ENCODE measurements around the gene PFKFB2.

PFKFB2 gene

DNA sequence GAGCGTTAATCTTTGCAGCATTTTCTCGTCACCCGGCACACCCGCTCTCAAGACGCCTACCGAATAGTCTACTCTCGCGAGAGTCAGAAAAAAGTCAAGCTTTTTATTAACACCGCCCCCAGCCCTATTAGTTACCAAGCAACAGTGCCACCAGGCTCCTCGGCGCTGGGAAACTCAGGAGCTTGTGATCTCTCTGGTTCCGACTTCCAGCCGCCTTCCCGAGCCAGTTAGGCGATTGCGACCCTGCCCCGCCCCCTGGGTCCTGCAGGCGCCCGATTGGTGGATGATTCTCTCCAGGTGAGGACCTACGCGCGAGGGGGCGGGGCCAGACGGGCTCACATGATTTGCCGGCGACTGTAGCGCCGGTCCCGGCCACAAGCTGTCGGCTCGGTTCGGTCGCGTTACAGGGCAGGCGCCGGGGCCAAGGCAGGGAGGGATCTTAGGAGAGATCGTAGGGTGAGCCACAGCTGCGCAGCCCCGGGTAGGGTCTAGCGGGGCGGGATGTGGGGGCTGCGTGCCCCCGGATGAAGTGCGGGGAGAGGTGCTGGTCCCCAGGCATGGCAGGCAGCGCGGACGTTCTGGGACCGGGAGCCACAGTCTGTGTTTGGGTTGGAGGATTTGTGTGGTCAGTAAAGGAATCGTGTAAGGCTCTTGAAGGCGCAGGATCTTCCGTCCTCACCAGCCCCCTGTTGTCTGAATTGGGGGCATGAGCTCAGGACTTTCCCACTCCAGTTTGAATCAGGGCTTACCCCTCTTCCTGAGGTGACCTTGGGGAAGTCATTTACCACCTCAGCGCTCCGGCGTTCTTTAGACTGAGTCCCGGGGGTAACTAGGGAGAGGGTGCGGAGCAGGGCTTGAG, at the start of gene PFKFB2:
Gene PFKFB2 (plus strand): TSS at position 365 of the 859 bp plus-strand sequence. CDS start 1,443 bp downstream, outside the sequence.
- peak; percentile 98 for DNase-seq (ENCODE audit: low read depth)
- peak within 1 kb of the TSS; percentile 89 for H3K4me3 ChIP-seq (ENCODE audit: low read depth, low read length)
- TF ChIP-seq, protein P1, sequence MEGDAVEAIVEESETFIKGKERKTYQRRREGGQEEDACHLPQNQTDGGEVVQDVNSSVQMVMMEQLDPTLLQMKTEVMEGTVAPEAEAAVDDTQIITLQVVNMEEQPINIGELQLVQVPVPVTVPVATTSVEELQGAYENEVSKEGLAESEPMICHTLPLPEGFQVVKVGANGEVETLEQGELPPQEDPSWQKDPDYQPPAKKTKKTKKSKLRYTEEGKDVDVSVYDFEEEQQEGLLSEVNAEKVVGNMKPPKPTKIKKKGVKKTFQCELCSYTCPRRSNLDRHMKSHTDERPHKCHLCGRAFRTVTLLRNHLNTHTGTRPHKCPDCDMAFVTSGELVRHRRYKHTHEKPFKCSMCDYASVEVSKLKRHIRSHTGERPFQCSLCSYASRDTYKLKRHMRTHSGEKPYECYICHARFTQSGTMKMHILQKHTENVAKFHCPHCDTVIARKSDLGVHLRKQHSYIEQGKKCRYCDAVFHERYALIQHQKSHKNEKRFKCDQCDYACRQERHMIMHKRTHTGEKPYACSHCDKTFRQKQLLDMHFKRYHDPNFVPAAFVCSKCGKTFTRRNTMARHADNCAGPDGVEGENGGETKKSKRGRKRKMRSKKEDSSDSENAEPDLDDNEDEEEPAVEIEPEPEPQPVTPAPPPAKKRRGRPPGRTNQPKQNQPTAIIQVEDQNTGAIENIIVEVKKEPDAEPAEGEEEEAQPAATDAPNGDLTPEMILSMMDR (conservative IDR thresholded peaks at IDR 0.05; ENCODE audit: low read depth, low read length) = no peak

DNA sequence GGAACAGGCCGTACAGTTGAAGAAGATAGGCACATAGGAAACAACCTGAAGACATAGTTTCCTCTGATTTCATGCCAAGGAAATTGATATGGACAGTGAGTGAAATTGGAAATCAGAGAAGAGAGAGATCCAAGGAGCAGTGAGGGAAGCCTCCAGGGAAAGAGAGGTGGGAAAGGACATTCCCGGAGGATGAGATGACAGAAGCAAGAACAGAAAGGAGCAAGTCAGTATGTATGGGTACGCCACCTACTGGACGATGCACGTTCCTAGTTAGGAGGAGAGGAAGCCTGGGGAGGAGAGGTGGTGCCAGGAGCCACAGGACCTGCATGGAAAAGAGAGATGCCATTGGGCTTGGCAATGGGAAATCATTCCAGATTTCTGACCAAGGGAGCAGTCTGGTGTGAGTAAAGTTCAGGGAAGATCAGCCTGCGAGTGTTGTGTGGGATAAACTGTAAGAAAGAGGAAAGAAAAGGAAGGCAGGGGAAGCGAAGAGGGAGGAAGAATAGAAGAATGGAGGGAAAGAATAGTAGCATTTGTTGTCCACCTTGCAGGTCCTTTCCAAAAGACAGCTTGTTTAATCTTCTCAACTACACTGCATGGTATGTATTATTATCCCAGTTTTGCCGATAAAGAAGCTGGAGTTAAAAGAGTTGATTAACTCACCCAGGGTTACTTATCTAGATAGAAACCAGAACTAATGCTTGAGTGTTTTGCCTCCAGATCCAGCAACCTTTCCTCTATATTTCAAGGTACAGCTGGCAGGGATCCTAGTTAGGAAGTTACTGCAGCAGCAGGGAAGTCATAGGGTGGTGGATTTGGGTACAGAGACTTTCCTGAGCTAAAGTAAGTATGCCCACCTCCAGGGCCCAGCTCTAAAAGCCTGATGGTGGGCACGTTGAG, 47.9 kb upstream of the PFKFB2 start:
- peak; percentile 78 for DNase-seq (ENCODE audit: low read depth)
- no peak overlapping the region for H3K4me3 ChIP-seq (ENCODE audit: low read depth, low read length)
- TF ChIP-seq, protein P1 (conservative IDR thresholded peaks at IDR 0.05; ENCODE audit: low read depth, low read length) = peak; percentile 86

DNA sequence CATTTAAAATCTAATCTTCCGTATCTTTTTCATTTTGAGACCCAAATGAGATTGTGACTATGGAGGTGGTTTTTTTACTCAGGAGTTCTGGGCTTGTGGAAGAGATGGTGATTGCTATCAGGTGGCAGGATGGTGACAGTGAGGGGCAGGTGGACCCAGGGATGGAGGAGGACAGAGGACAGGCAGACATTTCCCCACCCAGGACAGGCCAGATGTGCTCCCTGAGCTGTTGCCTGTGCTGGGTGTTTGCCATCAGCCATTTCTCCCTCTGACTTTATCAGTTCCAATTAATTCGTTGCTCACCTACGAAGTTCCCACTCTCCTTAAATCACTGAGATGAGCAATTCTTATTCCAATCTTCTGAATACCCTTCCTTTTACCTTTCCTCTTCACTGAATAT, 47.0 kb upstream of the PFKFB2 start:
- DNase-seq (ENCODE audit: low read depth) = no peak
- no peak overlapping the region for H3K4me3 ChIP-seq (ENCODE audit: low read depth, low read length)
- TF ChIP-seq, protein P1 (conservative IDR thresholded peaks at IDR 0.05; ENCODE audit: low read depth, low read length) = no peak

DNA sequence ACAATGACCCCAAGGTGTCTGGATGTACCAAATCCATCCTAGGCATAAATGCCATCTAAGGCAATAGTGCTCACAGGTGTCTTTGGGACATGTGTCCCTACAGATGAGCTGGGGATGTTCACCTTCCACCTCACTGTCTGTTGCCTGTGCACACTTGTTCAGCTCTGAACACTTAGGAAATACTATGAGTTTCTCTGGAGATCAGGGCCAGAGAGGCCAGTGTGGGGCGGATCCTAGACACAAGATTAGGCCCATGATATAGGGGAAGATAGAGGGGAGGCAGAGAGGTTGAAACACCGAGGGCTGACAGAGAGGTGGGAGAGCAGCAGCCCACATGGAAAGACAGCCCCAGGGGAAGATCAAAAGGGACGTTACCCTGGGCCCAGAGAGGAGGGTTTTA, 46.2 kb upstream of the PFKFB2 start:
- TF ChIP-seq, protein P1 (conservative IDR thresholded peaks at IDR 0.05; ENCODE audit: low read depth, low read length) = no peak
- H3K4me3 ChIP-seq (ENCODE audit: low read depth, low read length) = no peak overlapping the region
- DNase-seq (ENCODE audit: low read depth) = no peak

DNA sequence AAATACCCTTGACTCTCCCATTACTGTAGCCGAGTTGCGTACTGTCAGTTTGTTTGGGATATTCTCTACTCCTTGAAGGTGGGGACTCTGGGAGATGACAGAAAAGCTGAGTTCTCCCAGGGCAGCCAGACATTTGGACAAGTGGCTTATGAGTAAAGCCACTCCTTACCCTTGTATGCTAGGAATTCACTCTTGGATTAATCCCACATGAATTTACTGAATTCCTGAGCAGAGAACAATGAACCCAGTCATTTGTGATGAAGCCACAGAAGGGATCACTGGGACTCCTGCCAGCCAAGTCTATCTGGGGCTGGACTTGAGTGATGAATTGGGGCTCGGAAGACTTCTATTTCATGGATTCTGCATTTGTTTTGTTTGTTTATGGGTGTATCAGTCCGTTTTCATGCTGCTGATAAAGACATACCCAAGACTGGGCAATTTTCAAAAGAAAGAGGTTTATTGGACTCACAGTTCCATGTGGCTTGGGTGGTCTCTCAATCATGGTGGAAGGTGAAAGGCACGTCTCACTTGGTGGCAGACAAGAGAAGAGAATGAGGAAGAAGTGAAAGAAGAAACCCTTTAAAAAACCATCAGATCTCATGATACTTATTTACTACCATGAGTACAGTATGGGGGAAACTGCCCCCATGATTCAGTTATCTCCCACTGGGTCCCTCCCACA, 45.6 kb upstream of the PFKFB2 start:
- peak; percentile 43 for DNase-seq (ENCODE audit: low read depth)
- TF ChIP-seq, protein P1 (conservative IDR thresholded peaks at IDR 0.05; ENCODE audit: low read depth, low read length) = no peak
- no peak overlapping the region for H3K4me3 ChIP-seq (ENCODE audit: low read depth, low read length)

DNA sequence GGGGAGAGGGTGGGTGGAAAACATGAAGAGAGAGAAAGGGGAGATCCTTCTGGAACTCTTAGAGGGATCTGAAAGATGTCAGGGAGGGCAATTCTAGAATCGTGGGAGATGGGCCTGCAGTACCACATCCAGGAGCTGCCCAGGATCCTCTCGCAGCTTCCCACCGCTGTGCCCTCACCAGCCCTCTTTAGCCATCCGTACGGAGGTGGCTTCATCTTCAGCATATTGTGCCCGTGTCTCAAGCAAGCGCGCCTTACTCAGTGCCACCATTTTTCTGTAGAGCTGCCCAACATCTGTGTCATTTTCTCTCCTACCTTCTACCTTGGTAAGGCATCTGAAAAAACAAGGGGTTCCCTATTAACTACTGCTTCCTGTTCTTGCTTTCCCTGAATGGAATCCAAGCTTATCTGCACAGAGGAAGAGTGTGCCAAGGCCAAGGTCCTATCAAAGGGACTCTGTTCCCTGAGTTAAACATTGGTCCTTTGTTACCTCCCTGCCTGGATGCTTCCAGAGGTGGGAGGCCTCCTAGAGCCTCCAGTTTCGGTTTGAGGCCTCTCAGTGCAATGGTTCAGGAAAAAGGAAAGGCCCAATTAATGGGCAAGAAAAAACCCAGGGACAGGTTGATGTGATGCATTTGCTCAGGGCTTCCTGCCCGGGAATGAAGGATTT, 43.8 kb upstream of the PFKFB2 start:
- H3K4me3 ChIP-seq (ENCODE audit: low read depth, low read length) = no peak overlapping the region
- DNase-seq (ENCODE audit: low read depth) = no peak
- TF ChIP-seq, protein P1 (conservative IDR thresholded peaks at IDR 0.05; ENCODE audit: low read depth, low read length) = no peak
